ENCODE measurements around the gene PPAN.
A peak's percentile ranks its signal among the peaks of the same experiment; 100 is the strongest.

The PPAN gene

GRCh38 chr19:10084803-10085202 is 21.4 kb upstream of the PPAN start:
- DNase-seq (ENCODE audit: insufficient read length), result no peak
- FAIRE-seq, result no peak
- TF ChIP-seq TAF1 (IDR thresholded peaks at IDR 0.05; ENCODE audit: borderline replicate concordance, low read depth, low read length) (no peak), POLR2AphosphoS5 (IDR thresholded peaks at IDR 0.05; ENCODE audit: low read depth, low read length) (no peak), POLR2A (IDR thresholded peaks at IDR 0.05; ENCODE audit: low read depth, low read length) (no peak)

- peak; percentile 95 for FAIRE-seq
- peak; percentile 94 for DNase-seq (ENCODE audit: insufficient read length)
- peak; percentile 62; the same call in 1 of the 2 replicates for TF ChIP-seq POLR2A (IDR thresholded peaks at IDR 0.05; ENCODE audit: low read depth, low read length)
- TF ChIP-seq TAF1 (IDR thresholded peaks at IDR 0.05; ENCODE audit: borderline replicate concordance, low read depth, low read length), result 0 out of 2 replicates have a peak, but pooled peaks have one; percentile 39
- no peak; the same call in 1 of the 2 replicates for TF ChIP-seq POLR2AphosphoS5 (IDR thresholded peaks at IDR 0.05; ENCODE audit: low read depth, low read length)
Measured at GRCh38 chr19:10085641-10086590, 20.2 kb upstream of the PPAN start, which contains the start of gene SHFL. SHFL (plus strand) TSS chr19:10086317; CDS start chr19:10086428, 111 bp downstream.

GRCh38 chr19:10086591-10087192 is 19.5 kb upstream of the PPAN start:
- DNase-seq (ENCODE audit: insufficient read length) (no peak), FAIRE-seq (no peak)
- no peak for TF ChIP-seq POLR2AphosphoS5 (IDR thresholded peaks at IDR 0.05; ENCODE audit: low read depth, low read length)
- peak; percentile 50; the same call in 1 of the 2 replicates for TF ChIP-seq POLR2A (IDR thresholded peaks at IDR 0.05; ENCODE audit: low read depth, low read length)
- no peak for TF ChIP-seq TAF1 (IDR thresholded peaks at IDR 0.05; ENCODE audit: borderline replicate concordance, low read depth, low read length)

GRCh38 chr19:10087296-10088061 is 18.7 kb upstream of the PPAN start:
- TF ChIP-seq POLR2AphosphoS5 (IDR thresholded peaks at IDR 0.05; ENCODE audit: low read depth, low read length) (0 out of 2 replicates have a peak, but pooled peaks have one; percentile 17), POLR2A (IDR thresholded peaks at IDR 0.05; ENCODE audit: low read depth, low read length) (0 out of 2 replicates have a peak, but pooled peaks have one; percentile 3), TAF1 (IDR thresholded peaks at IDR 0.05; ENCODE audit: borderline replicate concordance, low read depth, low read length) (no peak)
- DNase-seq (ENCODE audit: insufficient read length) (no peak), FAIRE-seq (no peak)

GRCh38 chr19:10088949-10089554 is 17.1 kb upstream of the PPAN start:
- DNase-seq (ENCODE audit: insufficient read length), result no peak
- no peak for FAIRE-seq
- TF ChIP-seq POLR2A (IDR thresholded peaks at IDR 0.05; ENCODE audit: low read depth, low read length) (no peak), POLR2AphosphoS5 (IDR thresholded peaks at IDR 0.05; ENCODE audit: low read depth, low read length) (no peak; the same call in 1 of the 2 replicates)

DNA sequence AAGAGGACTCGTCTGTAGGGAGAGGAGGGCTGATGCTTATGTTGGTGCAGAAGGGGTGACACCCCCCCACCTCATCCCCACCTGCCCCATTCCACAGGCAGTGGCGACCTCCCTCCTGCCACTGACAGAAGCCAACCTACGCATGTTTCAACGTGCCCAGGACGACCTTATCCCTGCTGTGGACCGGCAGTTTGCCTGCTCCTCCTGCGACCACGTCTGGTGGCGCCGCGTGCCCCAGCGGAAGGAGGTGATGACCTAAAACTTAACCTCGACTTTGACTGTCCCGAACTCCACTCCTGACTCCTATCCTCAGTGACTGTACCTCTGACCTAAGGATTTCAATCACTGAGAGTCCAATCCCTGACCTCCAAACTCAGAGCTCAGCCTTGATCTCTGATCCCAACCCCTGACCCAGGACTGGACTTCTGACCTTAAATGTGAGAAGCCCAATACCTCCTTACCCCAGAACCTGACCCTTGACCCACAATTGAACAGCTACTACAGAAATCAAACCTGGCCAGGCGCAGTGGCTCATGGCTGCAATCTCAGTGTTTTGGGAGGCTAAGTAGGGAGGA is 16.3 kb upstream of the PPAN start:
- no peak for DNase-seq (ENCODE audit: insufficient read length)
- no peak for FAIRE-seq
- TF ChIP-seq POLR2A (IDR thresholded peaks at IDR 0.05; ENCODE audit: low read depth, low read length) (no peak), TAF1 (IDR thresholded peaks at IDR 0.05; ENCODE audit: borderline replicate concordance, low read depth, low read length) (no peak), POLR2AphosphoS5 (IDR thresholded peaks at IDR 0.05; ENCODE audit: low read depth, low read length) (no peak)

DNA sequence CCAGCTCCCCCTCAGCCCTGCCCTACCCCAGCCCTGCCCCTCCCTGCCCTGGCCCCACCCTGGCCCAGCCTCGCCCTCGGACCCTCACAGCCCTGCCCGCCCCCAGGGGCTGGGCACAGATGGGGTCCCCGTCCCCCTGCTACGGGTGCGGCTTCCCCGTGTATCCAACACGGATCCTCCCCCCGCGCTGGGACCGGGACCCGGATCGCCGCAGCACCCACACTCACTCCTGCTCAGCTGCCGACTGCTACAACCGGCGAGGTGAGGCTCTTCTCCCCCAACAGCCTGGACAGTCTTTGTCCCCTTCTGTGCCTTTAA is 14.8 kb upstream of the PPAN start:
- DNase-seq (ENCODE audit: insufficient read length) (no peak), FAIRE-seq (no peak)
- no peak for TF ChIP-seq POLR2A (IDR thresholded peaks at IDR 0.05; ENCODE audit: low read depth, low read length)
- no peak for TF ChIP-seq POLR2AphosphoS5 (IDR thresholded peaks at IDR 0.05; ENCODE audit: low read depth, low read length)
- no peak for TF ChIP-seq TAF1 (IDR thresholded peaks at IDR 0.05; ENCODE audit: borderline replicate concordance, low read depth, low read length)

DNA sequence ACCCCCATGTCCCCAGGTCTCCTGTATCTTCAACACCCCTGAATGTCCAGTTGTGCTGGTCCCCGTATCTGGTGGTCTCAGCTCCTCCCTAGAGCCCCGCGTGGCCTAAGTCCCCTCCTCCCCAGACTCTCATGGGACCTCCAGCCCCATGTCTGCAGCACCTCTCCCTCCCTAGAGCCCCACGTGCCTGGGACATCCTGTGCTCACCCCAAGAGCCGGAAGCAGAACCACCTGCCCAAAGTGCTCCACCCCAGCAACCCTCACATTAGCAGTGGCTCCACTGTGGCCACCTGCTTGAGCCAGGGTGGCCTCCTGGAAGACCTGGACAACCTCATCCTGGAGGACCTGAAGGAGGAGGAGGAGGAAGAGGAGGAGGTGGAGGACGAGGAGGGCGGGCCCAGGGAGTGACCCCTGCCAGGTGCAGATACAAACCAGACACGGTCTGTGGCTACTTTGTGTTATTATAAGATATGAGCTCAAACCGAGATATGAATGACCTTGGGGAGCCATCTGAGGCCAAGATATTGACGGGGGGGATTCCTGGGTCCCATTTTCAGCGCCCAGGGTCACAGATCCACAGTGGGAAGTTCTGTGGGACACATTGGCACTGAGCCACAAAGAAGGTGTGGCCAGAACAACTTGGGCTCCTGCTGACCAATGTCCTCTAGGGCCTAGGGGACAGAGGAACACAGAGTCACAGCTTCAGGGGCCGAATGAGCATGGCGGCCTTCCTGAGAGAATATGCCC is 14.1 kb upstream of the PPAN start:
- DNase-seq (ENCODE audit: insufficient read length) (no peak), FAIRE-seq (no peak)
- no peak; the same call in 1 of the 2 replicates for TF ChIP-seq POLR2A (IDR thresholded peaks at IDR 0.05; ENCODE audit: low read depth, low read length)
- no peak for TF ChIP-seq TAF1 (IDR thresholded peaks at IDR 0.05; ENCODE audit: borderline replicate concordance, low read depth, low read length)

DNA sequence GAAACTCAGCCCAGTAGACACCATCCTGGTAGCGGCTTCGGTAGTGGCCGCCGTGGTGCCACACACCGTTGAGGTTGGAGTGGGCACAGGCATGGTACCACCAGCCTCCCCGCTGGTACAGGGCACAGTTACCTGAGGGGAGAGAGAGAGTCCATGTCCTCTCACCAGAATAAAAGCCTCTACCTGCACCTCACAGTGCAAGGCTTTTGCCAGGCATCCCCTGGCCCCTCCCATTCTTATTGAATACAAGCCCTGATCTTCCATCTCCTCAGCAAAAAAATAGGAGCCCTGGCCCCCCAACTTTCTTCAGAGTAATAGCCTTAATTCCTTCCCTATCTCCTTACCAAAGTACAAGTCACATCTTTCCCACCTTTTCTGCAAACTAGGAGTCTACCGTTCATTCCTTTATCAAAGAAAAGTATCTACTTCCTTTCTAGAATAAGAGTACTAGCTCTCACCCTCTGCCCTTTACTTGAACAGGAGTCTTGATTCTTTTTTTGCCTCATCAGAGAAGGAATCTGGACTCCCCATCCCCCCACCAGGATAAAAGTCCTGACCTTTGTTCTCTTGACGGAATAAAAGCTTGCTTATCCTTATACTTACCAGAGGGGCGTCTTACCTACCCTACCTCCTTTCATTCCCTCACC is 13.4 kb upstream of the PPAN start:
- DNase-seq (ENCODE audit: insufficient read length), result no peak
- no peak for FAIRE-seq
- TF ChIP-seq POLR2AphosphoS5 (IDR thresholded peaks at IDR 0.05; ENCODE audit: low read depth, low read length) (no peak), POLR2A (IDR thresholded peaks at IDR 0.05; ENCODE audit: low read depth, low read length) (no peak), TAF1 (IDR thresholded peaks at IDR 0.05; ENCODE audit: borderline replicate concordance, low read depth, low read length) (no peak)

Measured in GM12892 (cell line).